IMR-90 (cell line): ENCODE data around the gene ASPRV1.

Experiments
- BHLHE40 ChIP-seq: fragments of 150-350 bp; IDR thresholded peaks from 2 replicates; pipeline ENCODE4 v1.6.1; 2016; ENCODE audit warnings: mild to moderate bottlenecking, low read depth, low read length
- CEBPB ChIP-seq: IDR thresholded peaks from 2 replicates; pipeline ENCODE4 v1.6.1; 2012; ENCODE audit warnings: low read depth, low read length, improper control_type of control experiment
- CTCF ChIP-seq: conservative IDR thresholded peaks from 2 replicates; pipeline ENCODE4 v1.5.1; 2012; ENCODE audit warnings: mild to moderate bottlenecking, low read depth, low read length, improper control_type of control experiment
- MAZ ChIP-seq: IDR thresholded peaks from 2 replicates; pipeline ENCODE4 v1.6.1; 2012; ENCODE audit warnings: low read depth, mild to moderate bottlenecking, low read length, improper control_type of control experiment, moderate library complexity, borderline replicate concordance
- MXI1 ChIP-seq: IDR thresholded peaks from 2 replicates; pipeline ENCODE4 v1.6.1; 2012; ENCODE audit warnings: low read depth, mild to moderate bottlenecking, low read length, moderate library complexity, borderline replicate concordance
- POLR2A ChIP-seq: IDR thresholded peaks from 2 replicates; pipeline ENCODE4 v1.6.1; 2012; ENCODE audit warnings: mild to moderate bottlenecking, low read depth, low read length
- RAD21 ChIP-seq: IDR thresholded peaks from 2 replicates; pipeline ENCODE4 v1.6.1; 2012; ENCODE audit warnings: low read length, improper control_type of control experiment
- SMC3 ChIP-seq: fragments of 150-350 bp; IDR thresholded peaks from 2 replicates; pipeline ENCODE4 v1.6.1; 2016; ENCODE audit warnings: low read depth, mild to moderate bottlenecking, antibody characterized with exemption, low read length, moderate library complexity

- TF ChIP-seq RAD21 (no peak), POLR2A (no peak), MAZ (no peak), CTCF (no peak), MXI1 (no peak), SMC3 (no peak), CEBPB (no peak), BHLHE40 (no peak)
Observed at GRCh38 chr2:69989009-69989408, 27.6 kb upstream of the ASPRV1 start.
